Astrocyte of the cerebellum (primary cell): ENCODE results near the gene IGF2BP2.

Experiments
- DNase-seq: peaks from one replicate; pipeline ENCODE4 v3.0.0-alpha.2; 2011; ENCODE audit warnings: low read depth
- H3K4me3 ChIP-seq: 2 replicates; pipeline ENCODE4 v1.5.1; 2011; ENCODE audit warnings: mild to moderate bottlenecking, low read depth, low read length, moderate library complexity
- in situ Hi-C: cut with HindIII; loops from 2 replicates; pipeline ENCODE4 v1.10.0; 2017; ENCODE audit warnings: low sequenced_read_pairs
- TF ChIP-seq, protein P1 (sequence below): IDR thresholded peaks from 2 replicates; pipeline ENCODE4 v1.5.1; 2012; ENCODE audit warnings: low read length, low read depth, moderate library complexity, mild to moderate bottlenecking; ENCODE audit errors: missing control alignments

The IGF2BP2 gene

DNA sequence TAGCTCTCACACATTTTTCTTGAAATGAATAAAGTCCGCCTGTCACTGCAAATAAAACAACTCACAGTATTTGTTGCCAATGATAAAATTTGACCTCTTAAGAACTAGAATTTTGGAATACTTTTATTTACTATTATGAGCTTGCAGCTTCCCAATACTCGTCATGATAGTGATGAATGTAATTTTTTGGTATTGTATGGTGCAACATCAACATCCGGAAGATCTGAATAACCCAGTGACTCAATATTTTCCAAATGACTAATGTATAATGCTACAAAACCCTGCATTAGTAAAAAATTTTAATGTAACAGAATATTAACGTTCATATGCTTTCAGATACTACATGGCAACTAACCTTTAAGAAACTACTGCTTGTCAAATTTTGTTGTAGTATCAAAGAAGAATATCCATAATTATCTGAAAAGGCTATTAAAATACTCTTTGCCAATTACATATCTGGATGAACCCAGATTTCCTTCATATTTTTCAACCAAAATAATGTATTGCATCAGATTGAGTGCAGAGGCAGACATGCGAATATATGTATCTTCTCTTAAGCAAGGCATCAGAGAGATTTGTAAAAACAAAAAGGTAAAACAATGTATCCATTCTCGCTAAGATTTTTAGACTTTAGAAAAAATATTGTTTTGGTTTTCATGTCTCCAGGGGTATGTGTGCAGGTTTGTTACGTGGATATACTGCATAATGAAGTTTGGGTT, 95.3 kb downstream of the IGF2BP2 start:
- H3K4me3 ChIP-seq = no peak overlapping the region
- TF ChIP-seq, protein P1, sequence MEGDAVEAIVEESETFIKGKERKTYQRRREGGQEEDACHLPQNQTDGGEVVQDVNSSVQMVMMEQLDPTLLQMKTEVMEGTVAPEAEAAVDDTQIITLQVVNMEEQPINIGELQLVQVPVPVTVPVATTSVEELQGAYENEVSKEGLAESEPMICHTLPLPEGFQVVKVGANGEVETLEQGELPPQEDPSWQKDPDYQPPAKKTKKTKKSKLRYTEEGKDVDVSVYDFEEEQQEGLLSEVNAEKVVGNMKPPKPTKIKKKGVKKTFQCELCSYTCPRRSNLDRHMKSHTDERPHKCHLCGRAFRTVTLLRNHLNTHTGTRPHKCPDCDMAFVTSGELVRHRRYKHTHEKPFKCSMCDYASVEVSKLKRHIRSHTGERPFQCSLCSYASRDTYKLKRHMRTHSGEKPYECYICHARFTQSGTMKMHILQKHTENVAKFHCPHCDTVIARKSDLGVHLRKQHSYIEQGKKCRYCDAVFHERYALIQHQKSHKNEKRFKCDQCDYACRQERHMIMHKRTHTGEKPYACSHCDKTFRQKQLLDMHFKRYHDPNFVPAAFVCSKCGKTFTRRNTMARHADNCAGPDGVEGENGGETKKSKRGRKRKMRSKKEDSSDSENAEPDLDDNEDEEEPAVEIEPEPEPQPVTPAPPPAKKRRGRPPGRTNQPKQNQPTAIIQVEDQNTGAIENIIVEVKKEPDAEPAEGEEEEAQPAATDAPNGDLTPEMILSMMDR = no peak
- in situ Hi-C loops = no loop called here

DNA sequence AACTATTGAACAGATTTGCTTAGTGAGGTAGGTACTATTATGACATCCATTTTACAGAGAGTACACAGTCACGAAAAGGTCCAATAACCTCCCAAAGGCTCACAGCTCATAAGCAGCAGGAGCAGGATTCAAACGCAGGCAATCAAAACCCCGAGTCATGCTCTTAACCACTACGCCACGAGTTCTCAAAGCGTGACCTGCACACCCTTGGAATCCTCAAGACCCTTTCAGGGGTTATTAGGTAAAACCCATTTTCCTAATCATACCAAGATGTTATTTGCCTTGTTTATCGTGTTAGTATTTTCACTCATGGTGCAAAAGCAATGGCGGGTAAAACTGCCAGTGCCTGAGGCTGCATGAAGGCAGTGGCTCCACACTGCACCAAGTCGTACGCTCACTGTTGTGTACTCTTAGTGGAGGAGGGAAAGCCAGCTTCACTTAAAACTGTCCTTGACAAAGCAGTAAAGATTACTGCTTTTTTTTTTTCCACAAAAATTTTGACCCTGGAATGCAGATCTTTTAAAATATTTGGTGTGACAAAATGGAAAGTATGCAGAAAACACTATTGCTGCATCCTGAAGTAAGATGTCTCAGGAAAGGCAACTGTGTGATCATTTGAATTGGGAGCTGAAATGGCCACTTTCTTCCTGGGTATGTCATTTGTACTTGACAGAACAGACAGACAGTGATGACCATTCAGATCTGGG, 96.1 kb downstream of the IGF2BP2 start:
- in situ Hi-C loops = no loop called here
- H3K4me3 ChIP-seq = no peak overlapping the region
- TF ChIP-seq, protein P1 = no peak
- DNase-seq = no peak

More for the DNA sequence above, 95.3 kb downstream of the IGF2BP2 start:
- no peak for DNase-seq

DNA sequence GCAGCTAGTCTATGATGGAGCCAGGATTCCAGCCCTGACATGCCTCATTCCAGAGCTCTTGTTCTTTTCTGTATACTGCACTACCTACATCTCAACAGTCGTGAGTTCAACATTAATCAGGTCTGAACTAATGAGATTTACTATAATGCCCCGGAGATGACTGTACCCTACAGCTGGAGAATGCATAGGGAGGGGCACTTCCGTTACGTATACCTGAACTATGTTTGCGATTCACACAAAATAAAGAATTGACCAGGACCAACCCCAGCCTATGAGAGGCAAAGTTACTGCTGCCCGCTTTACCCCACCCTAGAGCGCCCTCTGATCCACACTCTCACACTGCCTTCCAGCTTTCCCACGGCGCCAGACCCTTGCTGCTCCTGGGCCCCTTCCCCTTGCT, 97.0 kb downstream of the IGF2BP2 start:
- H3K4me3 ChIP-seq = no peak overlapping the region
- in situ Hi-C loops = no loop called here
- DNase-seq = no peak
- TF ChIP-seq, protein P1 = no peak

DNA sequence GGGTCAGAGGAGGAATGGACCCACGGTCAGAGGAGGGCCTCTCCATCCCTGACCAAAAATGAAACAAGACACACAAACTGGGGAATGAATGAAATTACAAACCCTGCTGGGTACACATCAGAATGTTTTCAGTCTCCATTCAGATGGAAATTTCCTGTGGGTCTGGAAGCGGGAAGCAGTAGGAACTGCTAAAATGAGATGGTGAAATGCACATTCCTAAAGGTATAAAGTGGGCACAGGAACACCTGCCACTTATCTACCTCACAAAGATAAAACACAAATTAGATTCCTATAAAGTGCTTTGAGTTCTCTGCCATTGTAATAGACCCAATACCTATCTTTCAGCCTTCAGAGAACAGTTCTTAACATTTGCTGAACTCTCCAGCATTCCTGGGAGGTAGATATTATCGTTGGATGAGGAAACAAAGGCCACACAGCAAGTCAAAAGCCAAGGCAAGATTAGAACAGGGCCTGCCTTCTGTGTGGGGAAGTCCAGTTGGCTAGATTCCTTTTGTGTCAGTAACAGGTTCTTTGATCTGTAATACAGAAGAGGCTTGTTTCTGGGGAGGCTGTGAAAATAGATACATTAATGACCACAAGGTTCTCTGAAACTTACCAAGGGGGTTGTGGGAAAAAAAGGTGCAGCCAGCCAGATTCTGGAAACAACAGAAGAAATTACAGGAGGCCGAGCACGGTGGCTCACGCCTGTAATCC, 98.4 kb downstream of the IGF2BP2 start:
- DNase-seq = no peak
- in situ Hi-C loops = no loop called here
- TF ChIP-seq, protein P1 = no peak
- no peak overlapping the region for H3K4me3 ChIP-seq

DNA sequence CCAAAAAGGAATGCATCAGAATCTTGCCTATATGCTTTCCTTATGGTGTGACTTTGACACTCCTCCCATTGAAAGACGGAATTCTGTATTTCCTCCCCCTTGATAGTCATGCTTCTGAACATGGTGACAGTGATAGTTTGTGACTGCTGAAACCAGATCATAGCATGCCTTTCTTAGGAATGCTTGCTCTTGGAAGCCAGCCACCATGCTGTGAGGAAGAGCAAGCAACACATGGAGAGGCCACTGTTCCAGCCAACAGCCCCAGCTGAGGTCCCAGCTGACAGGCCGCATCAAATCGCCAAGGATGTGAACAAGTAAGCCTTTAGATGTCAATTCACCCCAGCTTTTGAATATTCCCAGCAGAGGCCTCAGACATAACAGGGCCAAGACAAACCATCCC, 100.1 kb downstream of the IGF2BP2 start:
- DNase-seq = peak; percentile 57
- no peak overlapping the region for H3K4me3 ChIP-seq
- TF ChIP-seq, protein P1 = no peak
- in situ Hi-C loops = no loop called here

DNA sequence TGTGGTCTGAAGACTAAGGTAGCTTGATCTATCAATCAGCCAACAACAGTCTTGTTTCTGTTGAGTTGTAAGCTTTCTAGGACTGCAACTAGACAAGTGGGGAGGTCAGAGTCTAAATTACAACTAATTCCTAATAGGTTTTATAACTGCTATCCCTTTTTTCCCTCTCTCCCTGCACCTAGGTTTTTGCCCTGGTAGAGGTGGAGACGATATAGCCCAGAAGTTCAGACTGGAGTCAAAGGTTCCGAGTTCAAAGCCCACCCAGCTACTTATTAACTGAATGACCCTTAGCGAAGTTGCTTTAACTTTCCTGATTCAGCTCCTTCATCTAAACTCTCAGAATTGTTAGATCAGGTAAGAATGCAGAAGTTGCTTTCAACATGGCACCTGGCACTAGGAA, 100.6 kb downstream of the IGF2BP2 start:
- in situ Hi-C loops = no loop called here
- TF ChIP-seq, protein P1 = no peak
- DNase-seq = no peak
- H3K4me3 ChIP-seq = no peak overlapping the region
